HG02642 (cell line): ENCODE results near the gene FHIT.

Source experiments
- ATAC-seq: cut with Tn5 transposase; IDR thresholded peaks from one replicate; pipeline ENCODE4 v1.9.1; 2021; ENCODE audit warnings: mild to moderate bottlenecking; ENCODE audit not compliant: unreplicated experiment, poor library complexity

FHIT gene

DNA sequence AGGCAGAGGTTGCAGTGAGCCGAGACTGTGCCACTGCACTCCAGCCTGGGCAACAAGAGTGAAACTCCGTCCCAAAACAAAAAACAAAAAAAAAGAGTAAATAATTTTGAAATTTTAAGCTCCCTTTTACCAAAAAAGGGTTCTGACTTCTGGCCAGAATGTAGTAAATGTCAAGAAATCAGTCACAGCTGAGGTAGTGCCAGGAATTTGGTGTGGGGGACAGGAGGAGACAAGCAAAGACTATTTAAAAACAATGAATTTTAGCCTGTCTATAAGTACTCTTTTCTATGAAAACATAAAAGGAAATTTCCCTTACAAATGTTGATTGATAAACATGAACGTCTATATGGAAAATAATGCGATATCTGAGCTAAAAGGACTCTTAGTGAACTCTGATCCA is 363.7 kb downstream of the FHIT start:
- ATAC-seq, result no peak

DNA sequence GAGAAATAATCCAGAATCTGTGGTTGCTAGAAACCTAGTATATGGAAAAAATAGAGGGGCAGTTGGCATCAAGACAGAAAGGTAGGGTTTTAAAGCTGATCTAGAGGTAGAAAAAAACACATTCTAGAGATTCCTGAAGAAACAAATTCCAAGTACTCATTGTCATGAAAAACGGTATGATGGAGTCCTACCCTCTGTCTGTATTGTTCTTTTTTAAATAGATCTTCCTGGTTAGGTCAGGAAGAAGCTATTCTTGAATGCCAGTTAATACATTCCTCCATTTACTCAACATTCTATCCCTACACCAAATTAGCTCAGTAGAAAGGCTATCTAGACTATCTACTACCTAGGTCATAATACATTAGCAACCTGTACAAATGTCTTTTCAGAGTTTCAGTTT is 364.7 kb downstream of the FHIT start:
- no peak for ATAC-seq

DNA sequence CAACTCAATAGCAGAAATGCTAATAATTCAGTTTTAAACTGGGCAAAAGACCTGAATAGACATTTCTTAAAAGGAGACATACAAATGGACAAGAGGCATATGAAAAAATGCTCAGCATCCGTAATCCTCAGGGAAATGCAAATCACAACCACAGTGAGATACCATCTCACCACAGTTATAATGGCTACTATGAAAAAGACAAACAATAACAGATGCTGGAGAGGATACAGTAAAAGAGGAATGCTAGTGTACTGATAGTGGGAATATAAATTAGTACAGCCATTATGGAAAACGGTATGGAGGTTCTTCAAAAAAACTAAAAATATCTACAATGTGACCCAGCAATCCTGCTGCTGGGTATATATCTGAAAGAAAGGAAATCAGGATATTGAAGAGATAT is 367.2 kb downstream of the FHIT start:
- ATAC-seq, result no peak

- ATAC-seq, result no peak
Measured at GRCh38 chr3:60877188-60877587, 374.1 kb downstream of the FHIT start.

DNA sequence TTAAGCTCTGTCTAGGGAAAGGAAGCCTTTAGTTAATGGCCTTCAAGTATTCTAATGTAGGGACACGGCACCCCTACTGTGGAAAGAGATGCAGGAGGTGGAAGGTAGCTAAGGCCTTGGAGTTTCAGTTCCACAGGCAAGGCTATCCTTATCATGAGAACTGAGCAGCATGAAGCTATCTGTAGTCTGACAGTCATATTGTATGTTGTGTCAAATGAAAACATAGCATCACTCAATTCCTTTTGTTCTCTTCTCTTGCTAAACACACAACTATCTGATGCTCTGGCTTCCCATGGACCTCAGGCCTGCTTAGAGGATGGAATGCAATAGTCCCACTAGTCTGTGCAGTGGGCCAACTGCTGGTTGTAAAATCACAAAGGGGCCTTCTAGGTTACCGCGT is 380.9 kb downstream of the FHIT start:
- no peak for ATAC-seq

GRCh38 chr3:60867200-60867599 is 384.1 kb downstream of the FHIT start:
- ATAC-seq, result no peak

DNA sequence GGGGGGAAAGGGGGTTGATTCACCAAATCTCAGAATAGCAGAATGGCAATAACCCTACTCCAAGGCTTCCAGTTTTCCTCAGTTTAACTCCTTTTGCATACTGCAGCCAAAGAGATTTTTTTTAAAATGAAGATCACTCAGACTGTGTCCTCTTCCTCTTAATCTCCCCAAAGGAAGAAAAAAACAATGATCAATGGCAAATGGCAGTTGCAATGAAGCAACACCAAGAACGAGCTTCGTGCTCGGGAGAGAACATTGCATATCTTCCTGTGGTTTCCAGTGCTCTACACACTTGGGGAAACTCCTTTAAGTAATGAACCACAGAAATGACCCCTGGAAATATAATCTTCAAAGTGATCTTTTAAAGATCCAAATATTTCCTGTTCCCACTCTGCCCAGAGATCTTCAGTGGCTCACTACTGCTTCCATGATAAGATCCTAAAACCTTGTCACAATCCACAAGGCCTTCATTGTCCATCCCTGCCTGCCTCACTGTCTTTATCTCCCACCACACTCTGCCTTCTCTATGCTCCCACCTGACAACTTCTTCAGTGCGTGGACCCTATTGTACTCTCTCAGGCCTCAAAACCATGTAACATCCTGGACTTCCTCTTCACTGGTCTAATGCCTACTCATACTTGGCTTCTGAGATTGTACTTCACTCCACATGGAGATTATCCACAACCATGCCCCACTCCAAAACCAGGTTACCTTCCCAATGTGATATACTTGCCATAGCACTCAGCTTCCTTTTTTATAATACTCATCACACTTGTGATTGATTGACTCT is 394.8 kb downstream of the FHIT start:
- ATAC-seq, result no peak

DNA sequence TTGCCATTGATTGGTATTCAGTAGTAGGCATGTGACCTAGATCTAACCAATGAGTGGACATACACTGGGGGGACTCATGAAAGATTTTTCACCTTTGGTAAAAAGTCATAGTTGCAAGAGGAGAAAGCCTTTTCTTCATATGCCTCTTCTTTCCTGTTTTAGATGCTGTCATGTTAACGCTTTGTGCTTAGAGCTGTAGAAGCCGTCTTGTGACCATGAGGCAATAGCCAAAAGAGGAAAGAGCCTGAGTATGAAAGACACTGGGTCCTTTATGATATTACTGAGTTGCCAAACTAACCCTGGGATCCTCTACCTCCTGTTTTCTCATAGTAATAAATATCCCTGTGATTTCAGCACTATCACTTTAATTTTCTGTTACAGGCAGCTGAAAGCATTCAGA is 396.0 kb downstream of the FHIT start:
- no peak for ATAC-seq

GRCh38 chr3:60854791-60855190 is 396.5 kb downstream of the FHIT start:
- ATAC-seq, result no peak

- no peak for ATAC-seq
Measured at GRCh38 chr3:60847791-60848190, 403.5 kb downstream of the FHIT start.

DNA sequence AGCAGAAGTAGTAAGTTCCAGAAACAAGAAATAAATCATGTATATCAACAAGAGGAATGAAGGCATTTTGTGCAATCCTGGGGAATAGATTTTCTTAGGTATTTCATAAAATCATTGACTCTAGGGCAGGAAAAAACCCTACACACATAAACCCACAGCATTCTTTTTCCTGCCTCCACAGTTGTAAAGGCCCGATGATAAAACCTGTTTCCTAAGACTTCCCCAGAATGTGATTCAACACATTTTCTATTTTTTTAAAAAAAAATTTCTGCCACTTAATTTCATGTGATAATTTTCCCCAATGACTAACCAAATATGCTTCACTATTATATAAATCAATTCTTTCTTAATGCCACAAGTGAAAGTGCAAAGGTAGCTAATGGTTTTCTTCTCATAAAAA is 407.0 kb downstream of the FHIT start:
- ATAC-seq, result no peak

DNA sequence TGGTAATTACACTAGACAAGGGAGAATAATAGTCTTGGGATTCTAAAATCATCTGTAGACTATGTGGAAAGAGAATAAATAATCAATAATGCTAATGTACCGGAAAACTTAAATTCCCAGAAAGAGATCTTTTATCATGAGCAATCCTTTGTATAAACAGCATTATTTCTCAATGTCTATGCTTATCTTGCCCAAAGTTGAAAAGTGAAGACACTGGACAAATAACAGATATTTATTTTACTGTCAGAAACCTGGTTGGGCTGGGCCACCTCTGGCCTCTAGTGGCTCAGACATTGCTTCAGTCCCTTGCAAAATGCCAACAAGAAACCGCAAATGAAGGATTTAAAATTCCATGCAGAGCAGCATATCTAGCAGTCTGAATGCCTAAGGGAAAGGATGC is 409.9 kb downstream of the FHIT start:
- no peak for ATAC-seq

- no peak for ATAC-seq
Measured at GRCh38 chr3:60839246-60839645, 412.0 kb downstream of the FHIT start.

DNA sequence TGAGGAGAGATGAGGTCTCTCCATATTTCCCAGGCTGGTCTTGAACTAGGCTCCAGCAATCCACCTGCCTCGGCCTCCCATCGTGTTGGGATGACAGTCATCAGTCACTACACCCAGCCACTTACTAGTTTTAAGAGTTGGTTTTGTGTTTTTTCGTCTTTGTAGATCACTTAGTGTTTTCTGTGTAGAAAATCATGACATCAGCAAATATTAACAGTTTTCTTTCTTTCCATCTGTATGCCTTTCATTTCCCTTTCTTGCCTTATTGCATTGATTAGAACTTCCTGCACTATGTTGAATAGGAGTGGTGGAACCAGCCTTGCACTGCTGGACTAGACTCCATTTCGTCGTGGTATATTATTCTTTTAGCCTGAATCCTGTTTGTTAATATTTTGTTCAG is 415.5 kb downstream of the FHIT start:
- ATAC-seq, result no peak

DNA sequence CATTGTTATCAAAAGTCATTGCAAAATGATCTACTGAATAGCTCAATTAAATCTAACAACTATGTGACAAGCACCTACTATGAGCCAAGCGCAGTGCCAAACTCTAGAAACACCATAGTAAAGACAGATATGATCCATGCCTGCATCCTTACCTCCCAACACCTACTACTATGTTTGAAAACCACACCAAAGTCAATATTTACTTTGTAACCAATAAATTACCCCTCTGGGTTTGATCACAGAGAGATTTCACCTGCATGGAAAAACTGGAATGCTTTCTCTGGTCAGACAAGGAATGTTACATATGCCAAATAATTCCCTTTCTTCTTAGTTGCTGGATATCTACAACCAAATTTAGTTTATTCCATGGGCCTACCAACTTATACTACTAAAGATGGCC is 422.2 kb downstream of the FHIT start:
- no peak for ATAC-seq

- ATAC-seq, result no peak
Measured at GRCh38 chr3:60827666-60828065, 423.6 kb downstream of the FHIT start.

DNA sequence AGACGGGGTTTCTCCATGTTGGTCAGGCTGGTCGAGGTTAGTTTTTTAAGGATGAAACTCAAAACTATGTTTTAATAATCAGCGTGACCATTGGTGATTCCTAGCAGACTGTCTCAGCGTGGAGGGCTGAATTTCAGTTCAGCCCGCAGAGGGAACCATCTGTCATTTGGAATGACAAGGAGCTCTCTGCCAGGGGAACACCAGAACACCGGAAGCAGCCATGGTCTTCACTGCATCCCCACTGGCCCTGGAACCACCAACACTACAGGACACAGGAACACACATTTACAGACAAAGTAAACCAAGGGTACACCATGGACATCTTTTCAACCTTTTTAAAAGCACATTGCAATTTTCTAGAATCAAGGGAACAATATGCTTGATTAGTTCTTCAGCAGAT is 424.7 kb downstream of the FHIT start:
- ATAC-seq, result no peak

DNA sequence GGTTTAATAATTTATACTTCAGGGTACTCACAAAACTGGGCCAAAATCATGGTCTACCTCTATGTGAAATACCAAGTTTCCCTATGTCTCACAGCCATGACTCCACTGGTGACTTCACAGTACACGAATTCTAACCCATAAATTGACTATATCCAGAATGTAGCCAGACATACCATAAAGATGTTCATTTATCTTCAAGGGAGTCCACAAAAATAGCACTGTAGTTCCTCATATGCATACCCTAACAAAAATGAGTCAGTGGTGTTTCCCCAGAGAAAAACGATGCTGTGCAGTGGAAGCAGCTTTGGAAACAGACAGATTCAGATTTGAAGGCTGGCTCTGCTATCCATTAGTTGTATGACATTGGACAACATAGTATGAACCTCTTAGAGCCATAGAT is 438.8 kb downstream of the FHIT start:
- no peak for ATAC-seq

GRCh38 chr3:60810881-60811280 is 440.4 kb downstream of the FHIT start:
- no peak for ATAC-seq

DNA sequence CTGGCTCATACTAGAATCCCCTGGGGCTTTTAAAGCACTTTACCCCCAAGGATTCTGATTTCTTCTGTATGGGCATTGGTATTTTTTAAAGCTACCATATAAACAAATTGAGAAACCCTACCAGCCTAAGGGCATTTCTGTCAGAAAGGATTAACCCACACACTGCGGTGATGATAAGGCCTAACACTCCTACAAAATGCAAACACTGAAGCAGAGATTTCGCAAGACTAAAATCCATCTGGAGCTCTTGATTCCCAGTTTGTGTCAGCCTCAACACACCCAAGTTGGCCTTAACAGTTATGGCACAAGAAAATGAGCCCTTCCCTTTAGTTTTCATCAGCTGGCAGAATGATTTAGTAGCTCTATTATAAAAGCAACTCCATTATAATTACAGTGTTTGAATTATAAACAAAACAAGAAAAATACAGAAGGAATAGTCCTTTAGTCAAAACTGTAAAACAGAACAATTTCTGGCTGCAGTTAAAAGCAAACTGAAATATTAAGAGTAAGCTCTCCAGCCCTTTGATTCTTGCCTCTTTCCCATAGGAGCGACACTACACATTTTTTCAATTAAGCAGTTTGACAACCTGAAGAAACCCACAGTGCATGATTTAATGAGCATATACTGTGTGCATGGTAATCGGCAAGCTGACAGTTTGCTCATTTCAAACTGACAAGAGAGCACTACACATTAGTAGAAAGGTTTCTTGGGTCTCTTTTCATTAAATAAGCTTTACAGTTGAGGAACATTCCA is 441.2 kb downstream of the FHIT start:
- ATAC-seq, result no peak

DNA sequence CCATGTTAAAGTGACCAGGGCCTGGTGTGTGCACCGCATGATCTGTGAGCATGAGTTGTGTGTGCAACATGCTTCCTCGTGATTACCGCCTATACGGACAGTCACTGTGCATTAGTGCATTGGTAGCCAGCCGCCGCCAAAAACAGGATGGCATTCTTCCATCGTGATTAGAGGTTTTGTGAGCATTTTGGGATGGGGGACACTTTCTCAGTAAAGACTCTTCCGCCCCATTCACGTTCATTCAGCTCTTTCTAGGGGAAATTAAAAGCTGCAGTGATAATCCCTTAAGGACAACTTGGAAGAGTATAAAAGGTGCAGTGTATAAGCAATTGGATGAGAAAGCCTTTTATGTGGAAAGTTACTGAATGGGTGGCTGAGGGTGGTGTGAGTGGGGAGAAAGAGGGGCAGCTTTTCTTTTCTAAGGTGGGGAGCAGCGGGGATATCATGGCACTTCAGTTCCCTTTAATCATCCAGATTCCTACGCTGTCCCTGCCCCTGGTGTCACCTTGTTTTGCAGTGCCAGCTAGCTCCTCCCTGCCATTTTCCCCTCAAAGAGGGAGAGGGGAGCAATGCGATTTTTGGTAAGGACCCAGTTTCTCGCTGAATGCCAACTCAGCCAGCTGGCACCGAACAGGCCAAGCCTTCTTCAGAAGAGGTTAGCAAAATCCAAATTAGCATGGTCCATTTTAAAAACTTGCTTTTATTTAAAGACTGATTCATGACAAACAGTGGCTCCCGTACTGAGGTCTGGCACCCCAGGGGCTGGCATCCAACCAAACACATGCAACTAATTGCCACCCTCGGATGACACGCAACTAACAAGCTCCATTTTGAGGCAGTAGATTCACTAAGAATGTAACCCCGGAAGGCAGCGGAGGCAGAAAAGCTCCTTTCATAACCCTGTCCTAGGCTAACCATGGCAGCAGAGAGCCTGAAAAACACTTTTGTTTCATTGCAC is 447.8 kb downstream of the FHIT start:
- no peak for ATAC-seq
